Measurements from ENCODE around the gene GPC4.

- TF ChIP-seq CTCF (IDR thresholded peaks at IDR 0.05; ENCODE audit: low read length) = no peak
- TF ChIP-seq EZH2 (IDR thresholded peaks at IDR 0.05; ENCODE audit: borderline replicate concordance, low read length) = no peak
Observed at GRCh38 chrX:133454491-133454914, 39.2 kb upstream of the GPC4 start.

Measured in OCI-LY1 (cell line).